Tibial nerve (tissue), 4 donors: ENCODE data around the gene CHST2. TPM values are rescaled to one million over a fixed set of nuclear protein-coding genes. Genes with fewer than 3 reads are reported as not detected.
A peak's percentile ranks its signal among the peaks of the same experiment; 100 is the strongest.

Experiments
- DNase-seq, 2 donors: peaks; one replicate each; pipeline ENCODE4 v3.0.0-alpha.2; 2019; ENCODE audit warnings: low spot score in 2 of 2
- H3K27ac ChIP-seq, 4 donors: fragments of 200-600 bp; sonication (generic) in 3 of 4; one replicate each; pipeline ENCODE4 v1.5.1; 2017 to 2019; ENCODE audit warnings: mild to moderate bottlenecking in 1 of 4
- H3K27me3 ChIP-seq, 2 donors: fragments of 200-600 bp; sonication (generic) in 1 of 2; one replicate each; pipeline versions ENCODE4 v1.5.1 to v1.6.0; 2017 to 2019
- H3K36me3 ChIP-seq, 3 donors: fragments of 200-600 bp; sonication (generic); one replicate each; pipeline ENCODE4 v1.5.1; 2018 to 2019
- H3K4me1 ChIP-seq, 4 donors: fragments of 200-600 bp; sonication (generic) in 3 of 4; one replicate each; pipeline ENCODE4 v1.5.1; 2017 to 2019
- H3K4me3 ChIP-seq, 4 donors: fragments of 200-600 bp; sonication (generic) in 3 of 4; one replicate each; pipeline ENCODE4 v1.5.1; 2017 to 2019; ENCODE audit warnings: mild to moderate bottlenecking in 1 of 4, moderate library complexity in 1 of 4
- H3K9me3 ChIP-seq, 4 donors: fragments of 200-600 bp; sonication (generic) in 3 of 4; one replicate each; pipeline ENCODE4 v1.5.1; 2017 to 2019
- CTCF ChIP-seq, 5 experiments: fragments of 200-600 bp in 3 of 5; fragments of 450-650 bp in 2 of 5; sonication (generic) in 3 of 5; IDR thresholded peaks; one replicate each; pipeline ENCODE4 v1.5.1; 2016 to 2019; ENCODE audit warnings: antibody characterized with exemption in 5 of 5, mild to moderate bottlenecking in 3 of 5, moderate library complexity in 2 of 5
- EP300 ChIP-seq, 2 donors: sonication (generic); formaldehyde crosslinking; IDR thresholded peaks; one replicate each; pipeline ENCODE4 v1.6.1; 2017; ENCODE audit warnings: antibody characterized with exemption in 2 of 2, mild to moderate bottlenecking in 1 of 2
- POLR2A ChIP-seq, 2 donors: fragments of 450-650 bp; IDR thresholded peaks; one replicate each; pipeline ENCODE4 v1.6.1; 2017; ENCODE audit warnings: antibody characterized with exemption in 2 of 2, mild to moderate bottlenecking in 2 of 2, moderate library complexity in 2 of 2
- WGBS, 2 donors: methylation state at CpG; one replicate each; pipeline ENCODE4 v1.1.5; 2018; 5-methylcytosine and 5-hydroxymethylcytosine counted together
- total RNA-seq, 4 donors: library from RNA; depleted of rRNA; stranded (reverse); fragments of >200 nt; gene quantifications; one replicate each; pipeline ENCODE4 v1.1.0, GENCODE V29; 2016

Gene CHST2
- total RNA-seq, 4 donors from 2014 or later = 14.7 to 33.7 (median 18.8) TPM

DNA sequence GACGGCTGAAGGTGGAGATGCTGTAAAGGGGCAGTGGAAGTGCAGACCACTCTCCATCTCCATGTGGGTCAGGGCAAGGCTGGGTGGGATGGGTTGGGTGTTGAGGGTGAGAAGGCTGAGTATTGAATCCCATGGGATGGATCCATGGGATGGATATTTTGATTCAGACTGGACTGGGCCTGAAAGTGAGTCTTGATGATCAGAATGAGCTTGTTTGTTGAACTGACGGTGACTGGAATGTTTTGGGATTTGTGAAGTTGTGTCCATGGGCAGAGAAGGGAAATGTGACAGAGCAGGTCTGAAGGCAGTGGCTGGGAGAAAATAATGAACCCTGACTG lies 49.3 kb downstream of the CHST2 start:
- WGBS, 2 donors = 95 to 96% methylated on average over 2 of the region's 2 CpGs

DNA sequence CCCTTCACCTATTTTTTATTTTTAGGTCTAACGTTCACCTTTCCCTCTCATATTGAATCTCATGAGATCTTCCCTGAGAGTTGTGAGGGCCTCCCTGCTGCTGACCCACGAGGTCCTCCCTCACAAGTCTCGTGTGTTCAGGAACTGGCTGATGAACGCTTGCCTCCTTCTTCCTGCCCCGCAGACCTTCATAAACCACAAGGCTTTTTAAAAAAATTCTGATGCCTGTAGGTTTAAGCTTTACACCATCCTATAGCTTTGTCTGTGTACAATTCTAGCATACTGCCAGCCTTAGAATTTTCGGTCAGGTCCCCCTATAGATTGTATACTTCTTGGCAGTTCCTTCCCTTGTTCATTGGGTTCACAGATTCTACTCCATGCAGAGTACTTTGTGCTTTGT lies 50.5 kb downstream of the CHST2 start:
- no peak overlapping the region for H3K4me3 ChIP-seq
- peaks cover 0 to 11% (median 0%) of the 10 kb centered on the region in 4 donors for H3K4me1 ChIP-seq
- H3K36me3 ChIP-seq = no peaks in the 10 kb centered on the region
- TF ChIP-seq EP300 (IDR thresholded peaks at IDR 0.05) (no peak), POLR2A (IDR thresholded peaks at IDR 0.05) (no peak), CTCF (IDR thresholded peaks at IDR 0.05) (no peak)
- peaks cover 0 to 9% (median 0%) of the 10 kb centered on the region in 4 donors for H3K9me3 ChIP-seq
- 77 to 83% methylated on average over 6 of the region's 6 CpGs for WGBS, 2 donors
- H3K27me3 ChIP-seq = no peaks in the 10 kb centered on the region
- H3K27ac ChIP-seq = peak overlapping the region in 1 of 4 donors; percentile 26
- DNase-seq = no peak

More for the DNA sequence above, 49.3 kb downstream of the CHST2 start:
- Histone ChIP-seq H3K27ac (no peak overlapping the region), H3K4me1 (peaks cover 0 to 11% (median 0%) of the 10 kb centered on the region in 4 donors), H3K9me3 (peaks cover 0 to 8% (median 0%) of the 10 kb centered on the region in 4 donors), H3K27me3 (no peaks in the 10 kb centered on the region), H3K4me3 (no peak overlapping the region), H3K36me3 (no peaks in the 10 kb centered on the region)
- no peak for TF ChIP-seq CTCF (IDR thresholded peaks at IDR 0.05)
- TF ChIP-seq POLR2A (IDR thresholded peaks at IDR 0.05) = no peak
- no peak for TF ChIP-seq EP300 (IDR thresholded peaks at IDR 0.05)
- DNase-seq = no peak

DNA sequence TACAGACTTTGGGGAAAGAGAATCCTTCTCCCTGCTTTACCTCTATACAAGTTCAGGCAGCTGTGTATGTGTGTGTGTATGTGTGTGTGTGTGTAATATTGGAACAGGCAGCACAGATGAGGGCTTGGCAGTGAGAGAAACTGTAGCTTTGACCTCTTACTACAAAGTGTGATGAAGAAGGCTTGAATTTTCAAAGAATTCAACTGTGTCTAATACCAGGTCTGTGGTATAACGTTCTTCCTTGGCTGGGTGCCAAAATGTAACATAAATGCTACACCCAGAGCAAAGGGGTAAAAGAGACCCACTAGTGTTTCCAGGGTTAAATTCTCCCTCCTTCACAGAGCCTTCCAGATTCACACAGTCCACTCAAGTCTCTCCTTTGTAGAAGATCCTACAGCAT lies 51.1 kb downstream of the CHST2 start:
- DNase-seq = no peak
- Histone ChIP-seq H3K27me3 (no peaks in the 10 kb centered on the region), H3K9me3 (peaks cover 0 to 9% (median 0%) of the 10 kb centered on the region in 4 donors), H3K27ac (peak overlapping the region in 1 of 4 donors; percentile 26), H3K4me3 (no peak overlapping the region), H3K36me3 (no peaks in the 10 kb centered on the region), H3K4me1 (peaks cover 0 to 11% (median 0%) of the 10 kb centered on the region in 4 donors)
- TF ChIP-seq EP300 (IDR thresholded peaks at IDR 0.05) (no peak), CTCF (IDR thresholded peaks at IDR 0.05) (no peak), POLR2A (IDR thresholded peaks at IDR 0.05) (no peak)
- WGBS, 2 donors = 3 to 16% methylated on average over 1 of the region's 1 CpG

DNA sequence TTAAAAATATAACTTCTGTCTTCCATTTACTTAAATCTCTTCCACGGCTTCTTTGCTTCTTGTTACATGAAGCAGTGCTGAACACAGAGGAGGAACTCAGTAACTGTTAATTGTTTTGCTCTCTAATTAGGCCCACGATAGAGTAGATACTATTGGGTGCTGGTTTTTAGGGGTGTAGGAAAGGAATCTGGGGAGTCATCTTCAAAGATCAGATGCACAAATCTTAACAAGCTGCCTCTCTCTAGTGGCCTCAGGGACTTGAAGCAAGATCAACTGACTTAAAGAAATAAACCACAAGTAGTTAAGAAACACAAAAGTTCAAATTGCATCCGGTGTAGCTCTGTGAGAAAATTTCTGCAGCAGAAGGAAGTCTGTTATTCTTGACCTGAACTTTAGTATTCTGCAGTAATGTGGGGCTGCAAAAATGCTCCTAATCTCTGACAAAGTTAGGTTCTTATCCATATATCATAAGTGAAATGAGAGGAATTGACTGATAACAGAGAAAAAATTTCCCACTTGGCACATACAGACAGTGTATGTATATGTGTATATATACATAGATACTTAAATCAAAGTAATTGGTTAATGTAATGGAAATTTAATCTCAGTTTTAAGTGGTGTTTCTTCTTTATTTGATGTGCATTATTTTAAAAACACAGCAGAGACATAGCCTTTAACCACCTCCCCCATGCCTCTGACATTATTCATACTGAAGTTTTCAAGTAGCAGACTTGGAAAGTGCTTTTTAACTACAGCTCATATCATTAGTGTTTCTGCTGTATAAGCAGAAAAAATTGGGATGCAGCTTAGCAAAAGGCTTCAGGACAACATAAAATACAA lies 51.8 kb downstream of the CHST2 start:
- no peak for DNase-seq
- peaks cover 0 to 11% (median 0%) of the 10 kb centered on the region in 4 donors for H3K4me1 ChIP-seq
- TF ChIP-seq POLR2A (IDR thresholded peaks at IDR 0.05) (no peak), EP300 (IDR thresholded peaks at IDR 0.05) (no peak), CTCF (IDR thresholded peaks at IDR 0.05) (no peak)
- H3K27ac ChIP-seq = peak overlapping the region in 1 of 4 donors; percentile 26
- no peaks in the 10 kb centered on the region for H3K27me3 ChIP-seq
- H3K36me3 ChIP-seq = no peaks in the 10 kb centered on the region
- 21 to 26% methylated on average over 3 of the region's 3 CpGs for WGBS, 2 donors
- peaks cover 0 to 9% (median 0%) of the 10 kb centered on the region in 4 donors for H3K9me3 ChIP-seq
- no peak overlapping the region for H3K4me3 ChIP-seq

DNA sequence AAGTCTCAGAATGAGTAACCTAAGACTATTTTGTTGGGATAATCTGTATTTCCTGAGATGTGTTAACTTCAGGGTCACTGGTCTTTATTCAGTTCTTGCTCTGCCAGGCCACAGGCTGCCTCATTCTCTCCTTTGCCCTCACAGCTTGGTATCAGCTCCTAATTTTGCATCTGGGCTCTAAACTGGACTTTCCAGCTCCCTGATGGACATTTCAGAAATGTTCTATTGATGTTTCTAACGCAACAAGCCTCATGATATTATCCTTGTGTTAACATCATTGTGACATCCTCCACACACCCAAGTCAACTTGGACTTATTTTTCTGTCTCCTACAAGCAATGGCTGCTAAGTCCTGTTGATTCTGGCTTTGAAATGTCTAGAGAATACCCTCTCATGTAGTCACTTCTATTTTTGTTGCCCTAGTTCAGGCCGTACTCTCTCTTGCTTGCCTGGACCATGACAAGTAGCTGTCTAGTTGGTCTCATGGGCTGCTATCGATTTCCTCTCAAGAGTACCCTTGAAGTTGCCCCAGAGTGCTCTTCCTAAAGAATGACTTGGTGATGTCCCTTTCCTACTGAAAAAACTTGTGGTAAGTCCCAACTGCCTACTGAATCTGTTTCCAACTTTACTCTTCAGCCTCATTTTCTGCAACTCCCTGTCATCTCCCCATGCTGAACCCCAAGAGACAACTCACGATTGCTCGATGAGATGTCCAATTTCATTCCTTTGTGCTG lies 52.7 kb downstream of the CHST2 start:
- no peaks in the 10 kb centered on the region for H3K36me3 ChIP-seq
- peaks cover 0 to 11% (median 0%) of the 10 kb centered on the region in 4 donors for H3K4me1 ChIP-seq
- peaks cover 0 to 9% (median 0%) of the 10 kb centered on the region in 4 donors for H3K9me3 ChIP-seq
- WGBS, 2 donors = 83 to 85% methylated on average over 5 of the region's 5 CpGs
- H3K27ac ChIP-seq = no peak overlapping the region
- TF ChIP-seq CTCF (IDR thresholded peaks at IDR 0.05) (no peak), EP300 (IDR thresholded peaks at IDR 0.05) (no peak), POLR2A (IDR thresholded peaks at IDR 0.05) (no peak)
- no peaks in the 10 kb centered on the region for H3K27me3 ChIP-seq
- DNase-seq = no peak
- no peak overlapping the region for H3K4me3 ChIP-seq
